Stimulated activated CD4-positive, alpha-beta T cell treated with anti-CD3 and anti-CD28 coated beads, Interleukin-4, amount 100 ng/mL, for 48 hours (primary cell): ENCODE results near the gene AK1.
A peak's percentile ranks its signal among the peaks of the same experiment; 100 is the strongest.
"Not testable (repeated sequence)": the region's sequence is repeated elsewhere in the genome, so short reads cannot be mapped to it uniquely, and the experiment has no call there.

Experiments
- DNase-seq, 2 donors: peaks; one replicate each; pipeline ENCODE4 v3.0.0-alpha.2; 2020; ENCODE audit warnings: low read depth in 2 of 2

Gene AK1

GRCh38 chr9:127848756-127849504 is 28.5 kb downstream of the AK1 start:
- DNase-seq = no peak

- no peak for DNase-seq
These were observed 29.4 kb downstream of the AK1 start for GRCh38 chr9:127847833-127848755.

GRCh38 chr9:127847178-127847510 is 30.3 kb downstream of the AK1 start:
- no peak for DNase-seq

GRCh38 chr9:127846443-127847177 is 30.9 kb downstream of the AK1 start:
- no peak for DNase-seq

GRCh38 chr9:127845619-127846018 is 31.9 kb downstream of the AK1 start:
- DNase-seq = not testable (repeated sequence)

GRCh38 chr9:127844821-127845359 is 32.6 kb downstream of the AK1 start:
- no peak for DNase-seq

GRCh38 chr9:127841087-127841835 is 36.2 kb downstream of the AK1 start:
- DNase-seq = no peak

GRCh38 chr9:127838375-127839078 is 38.9 kb downstream of the AK1 start:
- no peak for DNase-seq

GRCh38 chr9:127837346-127837745 is 40.1 kb downstream of the AK1 start:
- DNase-seq = no peak

GRCh38 chr9:127836561-127836960 is 40.9 kb downstream of the AK1 start:
- DNase-seq = not testable (repeated sequence)

- DNase-seq = peak; percentile 19 to 28
These were observed 41.4 kb downstream of the AK1 start for GRCh38 chr9:127835991-127836516.

- DNase-seq = no peak
These were observed 43.9 kb downstream of the AK1 start for GRCh38 chr9:127833555-127833954.

GRCh38 chr9:127832248-127832647 is 45.2 kb downstream of the AK1 start:
- no peak for DNase-seq

GRCh38 chr9:127829205-127829906 is 48.1 kb downstream of the AK1 start:
- DNase-seq = no peak

- no peak for DNase-seq
These were observed 49.0 kb downstream of the AK1 start for GRCh38 chr9:127828262-127829031.

GRCh38 chr9:127826253-127826913 is 51.1 kb downstream of the AK1 start:
- no peak for DNase-seq

GRCh38 chr9:127825319-127826051 is 52.0 kb downstream of the AK1 start:
- DNase-seq = no peak

- DNase-seq = no peak
These were observed 55.4 kb downstream of the AK1 start for GRCh38 chr9:127822108-127822507.
